Astrocyte of the cerebellum (primary cell): ENCODE results near the gene SCN10A.

Experiments used
- DNase-seq: peaks from one replicate; pipeline ENCODE4 v3.0.0-alpha.2; 2011; ENCODE audit warnings: low read depth
- H3K4me3 ChIP-seq: 2 replicates; pipeline ENCODE4 v1.5.1; 2011; ENCODE audit warnings: mild to moderate bottlenecking, low read depth, low read length, moderate library complexity
- CTCF ChIP-seq: IDR thresholded peaks from 2 replicates; pipeline ENCODE4 v1.5.1; 2012; ENCODE audit warnings: low read length, low read depth, moderate library complexity, mild to moderate bottlenecking; ENCODE audit errors: missing control alignments
- in situ Hi-C: cut with HindIII; loops from 2 replicates; pipeline ENCODE4 v1.10.0; 2017; ENCODE audit warnings: low sequenced_read_pairs

Gene SCN10A

DNA sequence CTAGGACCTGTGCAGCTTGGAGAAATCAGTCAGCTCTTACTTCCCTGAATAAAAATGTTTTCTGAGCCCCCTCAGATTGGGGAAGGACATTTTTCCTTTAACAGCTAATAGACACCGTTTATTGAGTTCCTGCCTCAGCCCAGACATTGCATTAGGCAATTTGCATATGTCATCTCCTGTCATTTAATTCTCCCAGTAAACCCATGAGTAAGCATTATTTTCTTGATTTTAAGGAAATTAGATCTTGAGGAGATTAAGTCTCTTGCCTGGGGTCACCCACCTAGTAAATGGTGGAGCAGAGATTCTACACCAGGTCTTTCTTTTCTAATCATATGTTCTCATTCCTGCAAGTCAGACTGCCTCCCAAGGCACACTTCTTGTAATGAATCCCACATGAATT is 88.0 kb downstream of the SCN10A start:
- in situ Hi-C loops = no loop called here

GRCh38 chr3:38726751-38727150 is 89.3 kb downstream of the SCN10A start:
- TF ChIP-seq CTCF = no peak
- in situ Hi-C loops = no loop called here
- no peak overlapping the region for H3K4me3 ChIP-seq
- no peak for DNase-seq

More for the DNA sequence above, 88.0 kb downstream of the SCN10A start:
- no peak for DNase-seq
- H3K4me3 ChIP-seq = no peak overlapping the region
- TF ChIP-seq CTCF = no peak

GRCh38 chr3:38725726-38726419 is 90.1 kb downstream of the SCN10A start:
- no peak for DNase-seq
- in situ Hi-C loops = no loop called here
- no peak for TF ChIP-seq CTCF
- no peak overlapping the region for H3K4me3 ChIP-seq

DNA sequence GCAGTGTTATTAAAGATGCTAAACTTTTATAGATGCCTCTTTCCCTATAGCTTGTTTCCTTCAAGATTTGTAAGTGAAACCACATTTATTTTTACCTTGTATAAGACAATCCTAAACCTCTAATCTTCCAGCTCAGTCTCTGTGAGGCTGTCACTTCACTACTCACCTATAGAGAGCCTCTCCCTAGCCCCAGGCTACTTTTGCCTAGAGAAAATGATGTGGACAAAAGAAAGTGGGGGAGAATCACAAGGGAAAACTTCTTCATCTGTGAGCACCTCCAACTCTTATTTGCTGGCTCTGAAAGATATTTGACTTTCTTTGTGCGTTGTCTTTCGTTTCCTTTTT is 91.7 kb downstream of the SCN10A start:
- TF ChIP-seq CTCF = no peak
- in situ Hi-C loops = no loop called here
- H3K4me3 ChIP-seq = no peak overlapping the region
- no peak for DNase-seq

- DNase-seq = no peak
- H3K4me3 ChIP-seq = no peak overlapping the region
- in situ Hi-C loops = no loop called here
- no peak for TF ChIP-seq CTCF
These were observed 92.2 kb downstream of the SCN10A start for GRCh38 chr3:38723569-38724391.

- TF ChIP-seq CTCF = no peak
- in situ Hi-C loops = no loop called here
- no peak for DNase-seq
- H3K4me3 ChIP-seq = no peak overlapping the region
These were observed 93.0 kb downstream of the SCN10A start for GRCh38 chr3:38722781-38723568.
